Trophoblast cell (in vitro differentiated cells and primary cell): ENCODE data around the gene DCC.
A peak's percentile ranks its signal among the peaks of the same experiment; 100 is the strongest.

Experiments used
- DNase-seq, 2 donors: peaks; one replicate each; pipeline ENCODE4 v3.0.0-alpha.2; 2016
- H2AFZ ChIP-seq: 2 replicates; pipeline ENCODE4 v1.6.1; 2013; ENCODE audit warnings: low read length, moderate library complexity, mild to moderate bottlenecking; ENCODE audit not compliant: insufficient read depth, poor library complexity
- H2AK5ac ChIP-seq: 2 replicates; pipeline ENCODE4 v1.6.1; 2013; ENCODE audit warnings: mild to moderate bottlenecking, low read length
- H2BK120ac ChIP-seq: 2 replicates; pipeline ENCODE4 v1.6.1; 2013; ENCODE audit warnings: low read length, mild to moderate bottlenecking, moderate library complexity; ENCODE audit not compliant: insufficient read depth, poor library complexity
- H2BK12ac ChIP-seq: 2 replicates; pipeline ENCODE4 v1.6.1; 2013; ENCODE audit warnings: mild to moderate bottlenecking, low read length, moderate library complexity
- H2BK5ac ChIP-seq: 2 replicates; pipeline ENCODE4 v1.6.1; 2013; ENCODE audit warnings: low read length, low read depth, moderate library complexity, mild to moderate bottlenecking; ENCODE audit not compliant: poor library complexity
- H3K14ac ChIP-seq: 2 replicates; pipeline ENCODE4 v1.6.1; 2013; ENCODE audit warnings: mild to moderate bottlenecking, low read length
- H3K18ac ChIP-seq: 2 replicates; pipeline ENCODE4 v1.6.1; 2013; ENCODE audit warnings: mild to moderate bottlenecking, low read length
- H3K23ac ChIP-seq: 2 replicates; pipeline ENCODE4 v1.6.1; 2013; ENCODE audit warnings: low read length
- H3K27ac ChIP-seq: 2 replicates; pipeline ENCODE4 v1.5.1; 2013; ENCODE audit warnings: low read depth, mild to moderate bottlenecking, inconsistent platforms, low read length, moderate library complexity
- H3K27me3 ChIP-seq: 2 replicates; pipeline ENCODE4 v1.6.1; 2013; ENCODE audit warnings: inconsistent platforms, mild to moderate bottlenecking, low read length, moderate library complexity; ENCODE audit not compliant: insufficient read depth
- H3K36me3 ChIP-seq, 2 experiments: 1 replicate in 1 of 2; 2 replicates in 1 of 2; pipeline ENCODE4 v1.6.1; 2013; ENCODE audit warnings: low read length in 2 of 2, mild to moderate bottlenecking in 2 of 2, moderate library complexity in 1 of 2; ENCODE audit not compliant: insufficient read depth in 2 of 2, control insufficient read depth in 1 of 2
- H3K4ac ChIP-seq: 2 replicates; pipeline ENCODE4 v1.6.1; 2013; ENCODE audit warnings: low read depth, mild to moderate bottlenecking, low read length, moderate library complexity
- H3K4me1 ChIP-seq, 2 experiments: 1 replicate in 1 of 2; 2 replicates in 1 of 2; pipeline ENCODE4 v1.6.1; 2013; ENCODE audit warnings: low read length in 2 of 2, mild to moderate bottlenecking in 2 of 2, moderate library complexity in 1 of 2; ENCODE audit not compliant: insufficient read depth in 2 of 2, control insufficient read depth in 1 of 2
- H3K4me2 ChIP-seq: 2 replicates; pipeline ENCODE4 v1.6.1; 2013; ENCODE audit warnings: inconsistent platforms, mild to moderate bottlenecking, low read length, moderate library complexity
- H3K4me3 ChIP-seq: 2 replicates; pipeline ENCODE4 v1.5.1; 2013; ENCODE audit warnings: mild to moderate bottlenecking, low read depth, low read length, inconsistent platforms
- H3K79me1 ChIP-seq: one replicate; pipeline ENCODE4 v1.6.1; 2013; ENCODE audit warnings: low read length
- H3K79me2 ChIP-seq: 2 replicates; pipeline ENCODE4 v1.6.1; 2013; ENCODE audit warnings: low read length, mild to moderate bottlenecking; ENCODE audit not compliant: control insufficient read depth, insufficient read depth, poor library complexity
- H3K9ac ChIP-seq: 2 replicates; pipeline ENCODE4 v1.6.1; 2013; ENCODE audit warnings: mild to moderate bottlenecking, low read length
- H3K9me3 ChIP-seq: 2 replicates; pipeline ENCODE4 v1.6.1; 2013; ENCODE audit warnings: low read depth, mild to moderate bottlenecking, control low read depth, inconsistent platforms, low read length; ENCODE audit not compliant: insufficient read depth
- H4K12ac ChIP-seq: 2 replicates; pipeline ENCODE4 v1.6.1; 2013; ENCODE audit warnings: low read depth, mild to moderate bottlenecking, low read length, moderate library complexity
- H4K8ac ChIP-seq: 2 replicates; pipeline ENCODE4 v1.6.1; 2013; ENCODE audit warnings: low read depth, mild to moderate bottlenecking, low read length, moderate library complexity
- H4K91ac ChIP-seq: one replicate; pipeline ENCODE4 v1.6.1; 2013; ENCODE audit warnings: low read depth, mild to moderate bottlenecking, low read length, moderate library complexity
- WGBS: extraction: QIAGEN DNeasy Blood & Tissue Kit; methylation state at CpG from one replicate; pipeline ENCODE4 v1.1.7; 2013; ENCODE audit warnings: missing lambda C conversion rate; ENCODE audit not compliant: insufficient read length, insufficient coverage; ENCODE audit errors: extremely low coverage; 5-methylcytosine and 5-hydroxymethylcytosine counted together

DCC gene

DNA sequence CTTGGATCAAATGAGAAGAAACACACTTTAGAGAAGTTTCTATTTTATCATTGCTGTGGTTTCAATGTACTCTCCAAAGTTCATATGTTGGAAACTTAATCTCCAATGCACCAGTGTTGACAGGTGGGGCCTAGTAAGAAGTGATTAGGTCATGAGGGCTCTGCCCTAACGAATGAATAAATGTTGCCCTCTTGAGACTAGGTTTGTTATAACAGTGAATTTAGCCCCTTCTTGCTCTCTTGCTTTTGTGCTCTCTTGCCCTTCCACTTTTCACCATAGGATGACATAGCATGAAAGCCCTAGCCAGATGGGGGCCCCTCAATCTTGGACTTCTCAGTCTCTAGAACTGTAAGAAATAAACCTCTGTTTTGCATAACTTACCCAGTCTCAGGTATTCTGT, 664.8 kb downstream of the DCC start:
- Histone ChIP-seq H3K4ac (no peak overlapping the region), H3K4me1 (no peaks in the 10 kb centered on the region), H3K9me3 (no peaks in the 10 kb centered on the region), H3K9ac (no peak overlapping the region), H2BK12ac (no peak overlapping the region), H2AFZ (no peak overlapping the region), H3K4me2 (no peak overlapping the region), H3K23ac (no peak overlapping the region), H3K36me3 (no peaks in the 10 kb centered on the region), H2BK120ac (no peak overlapping the region), H4K12ac (no peak overlapping the region), H2BK5ac (no peak overlapping the region), H3K14ac (no peak overlapping the region), H3K79me1 (no peaks in the 10 kb centered on the region), H4K91ac (no peak overlapping the region), H3K18ac (no peak overlapping the region), H3K4me3 (no peak overlapping the region), H3K79me2 (no peaks in the 10 kb centered on the region), H3K27ac (no peak overlapping the region), H2AK5ac (no peak overlapping the region), H3K27me3 (no peaks in the 10 kb centered on the region), H4K8ac (no peak overlapping the region)
- no peak for DNase-seq
- WGBS = no CpG with 5 or more reads among the region's 1 CpG

GRCh38 chr18:53018791-53019190, 678.8 kb downstream of the DCC start:
- no peak overlapping the region for H2AK5ac ChIP-seq
- no peak overlapping the region for H3K18ac ChIP-seq
- H3K4me1 ChIP-seq = no peaks in the 10 kb centered on the region
- H4K8ac ChIP-seq = no peak overlapping the region
- no CpG with 5 or more reads among the region's 2 CpGs for WGBS
- H3K27ac ChIP-seq = no peak overlapping the region
- DNase-seq = peak in 1 of 2 donors; percentile 26
- no peak overlapping the region for H4K12ac ChIP-seq
- no peaks in the 10 kb centered on the region for H3K79me1 ChIP-seq
- H3K36me3 ChIP-seq = no peaks in the 10 kb centered on the region
- H3K9ac ChIP-seq = no peak overlapping the region
- no peak overlapping the region for H3K4me3 ChIP-seq
- H4K91ac ChIP-seq = no peak overlapping the region
- no peak overlapping the region for H2BK120ac ChIP-seq
- H3K79me2 ChIP-seq = no peaks in the 10 kb centered on the region
- H3K4ac ChIP-seq = no peak overlapping the region
- no peak overlapping the region for H3K4me2 ChIP-seq
- H2AFZ ChIP-seq = no peak overlapping the region
- H3K14ac ChIP-seq = no peak overlapping the region
- H3K9me3 ChIP-seq = no peaks in the 10 kb centered on the region
- H2BK12ac ChIP-seq = no peak overlapping the region
- H3K27me3 ChIP-seq = no peaks in the 10 kb centered on the region
- no peak overlapping the region for H2BK5ac ChIP-seq
- H3K23ac ChIP-seq = no peak overlapping the region

DNA sequence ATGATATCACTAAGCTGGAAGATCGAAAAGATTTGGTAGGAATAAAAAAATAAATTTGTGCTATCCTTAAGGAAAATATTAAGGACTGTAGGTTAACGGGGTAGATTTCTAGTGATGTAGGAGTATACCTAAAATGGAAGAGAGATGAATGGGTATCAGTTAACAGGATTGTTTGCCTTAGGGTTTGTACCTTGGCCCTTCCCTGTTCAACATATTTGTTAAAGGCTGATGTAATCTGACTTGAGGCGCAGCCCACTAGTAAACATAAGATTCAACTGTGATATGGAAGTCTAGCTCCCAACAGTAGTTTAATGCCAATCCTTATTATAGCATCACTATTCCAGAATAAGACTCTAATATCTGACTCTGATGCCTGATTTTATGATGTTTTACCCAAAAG, 685.2 kb downstream of the DCC start:
- H3K4ac ChIP-seq = no peak overlapping the region
- H2BK5ac ChIP-seq = no peak overlapping the region
- H3K9ac ChIP-seq = no peak overlapping the region
- no peak overlapping the region for H3K14ac ChIP-seq
- H3K9me3 ChIP-seq = no peaks in the 10 kb centered on the region
- H3K18ac ChIP-seq = no peak overlapping the region
- H2AFZ ChIP-seq = no peak overlapping the region
- no peak overlapping the region for H3K23ac ChIP-seq
- H3K79me1 ChIP-seq = no peaks in the 10 kb centered on the region
- WGBS = no CpG with 5 or more reads among the region's 3 CpGs
- no peaks in the 10 kb centered on the region for H3K27me3 ChIP-seq
- no peak overlapping the region for H3K4me2 ChIP-seq
- no peak overlapping the region for H2AK5ac ChIP-seq
- H3K4me3 ChIP-seq = no peak overlapping the region
- no peak overlapping the region for H4K12ac ChIP-seq
- H4K91ac ChIP-seq = no peak overlapping the region
- no peak overlapping the region for H2BK120ac ChIP-seq
- H3K4me1 ChIP-seq = no peaks in the 10 kb centered on the region
- no peak overlapping the region for H3K27ac ChIP-seq
- no peaks in the 10 kb centered on the region for H3K36me3 ChIP-seq
- H3K79me2 ChIP-seq = no peaks in the 10 kb centered on the region
- DNase-seq = peak in 1 of 2 donors; percentile 24
- H4K8ac ChIP-seq = no peak overlapping the region
- no peak overlapping the region for H2BK12ac ChIP-seq

DNA sequence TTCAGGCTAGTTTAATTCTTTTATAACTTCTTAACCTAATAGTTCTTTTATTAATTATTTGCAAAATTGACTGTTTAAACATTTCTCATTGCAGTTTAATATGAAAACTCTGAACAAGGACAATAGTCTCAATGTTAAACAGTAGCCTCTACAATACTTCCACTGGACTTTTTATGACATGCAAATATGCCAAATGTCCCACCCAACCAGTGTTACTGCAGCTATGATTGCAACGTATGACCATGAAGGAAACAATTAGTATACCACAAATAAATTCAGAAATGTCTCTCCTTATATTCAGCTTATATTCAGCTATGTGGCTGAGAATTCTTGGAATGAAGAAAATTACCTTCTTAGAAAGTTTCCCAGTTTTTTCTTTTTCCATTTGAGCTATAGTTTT, 688.6 kb downstream of the DCC start:
- H2BK12ac ChIP-seq = no peak overlapping the region
- no peak overlapping the region for H4K12ac ChIP-seq
- H3K14ac ChIP-seq = no peak overlapping the region
- DNase-seq = peak; percentile 2 to 53
- no peaks in the 10 kb centered on the region for H3K9me3 ChIP-seq
- no CpG with 5 or more reads among the region's 1 CpG for WGBS
- no peak overlapping the region for H3K4me3 ChIP-seq
- no peaks in the 10 kb centered on the region for H3K4me1 ChIP-seq
- H3K4me2 ChIP-seq = no peak overlapping the region
- no peak overlapping the region for H4K91ac ChIP-seq
- no peaks in the 10 kb centered on the region for H3K27me3 ChIP-seq
- no peak overlapping the region for H3K27ac ChIP-seq
- H3K36me3 ChIP-seq = no peaks in the 10 kb centered on the region
- H3K79me1 ChIP-seq = no peaks in the 10 kb centered on the region
- no peak overlapping the region for H2BK5ac ChIP-seq
- H2AFZ ChIP-seq = no peak overlapping the region
- H2BK120ac ChIP-seq = no peak overlapping the region
- H3K18ac ChIP-seq = no peak overlapping the region
- H3K23ac ChIP-seq = no peak overlapping the region
- no peak overlapping the region for H3K4ac ChIP-seq
- H4K8ac ChIP-seq = no peak overlapping the region
- no peak overlapping the region for H3K9ac ChIP-seq
- no peaks in the 10 kb centered on the region for H3K79me2 ChIP-seq
- no peak overlapping the region for H2AK5ac ChIP-seq
